HG02852 (cell line): ENCODE data around the gene BID.
A peak's percentile ranks its signal among the peaks of the same experiment; 100 is the strongest.

Experiments used
- ATAC-seq: cut with Tn5 transposase; IDR thresholded peaks from one replicate; pipeline ENCODE4 v1.9.1; 2021; ENCODE audit warnings: mild to moderate bottlenecking, moderate library complexity; ENCODE audit not compliant: unreplicated experiment

BID gene

DNA sequence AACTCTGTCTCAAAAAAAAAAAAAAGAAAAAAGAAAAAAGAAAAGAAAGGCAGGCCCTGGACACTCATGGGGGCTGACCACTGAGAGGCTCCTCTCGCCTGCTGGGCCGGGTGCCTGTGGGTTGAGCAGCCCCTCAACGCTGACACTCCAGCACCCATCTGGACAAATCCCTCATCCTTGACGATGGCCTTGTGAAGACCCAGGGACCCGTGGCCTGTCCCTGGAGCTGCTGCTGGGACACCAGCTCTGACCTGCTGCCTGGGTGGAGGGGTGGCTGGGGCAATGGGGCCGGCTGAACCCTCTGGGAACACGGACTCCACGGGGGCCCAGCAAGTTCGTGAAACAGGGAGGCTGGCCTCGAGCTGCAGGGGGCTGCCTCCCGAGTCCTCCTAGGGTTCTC is 10.5 kb upstream of the BID start:
- no peak for ATAC-seq

DNA sequence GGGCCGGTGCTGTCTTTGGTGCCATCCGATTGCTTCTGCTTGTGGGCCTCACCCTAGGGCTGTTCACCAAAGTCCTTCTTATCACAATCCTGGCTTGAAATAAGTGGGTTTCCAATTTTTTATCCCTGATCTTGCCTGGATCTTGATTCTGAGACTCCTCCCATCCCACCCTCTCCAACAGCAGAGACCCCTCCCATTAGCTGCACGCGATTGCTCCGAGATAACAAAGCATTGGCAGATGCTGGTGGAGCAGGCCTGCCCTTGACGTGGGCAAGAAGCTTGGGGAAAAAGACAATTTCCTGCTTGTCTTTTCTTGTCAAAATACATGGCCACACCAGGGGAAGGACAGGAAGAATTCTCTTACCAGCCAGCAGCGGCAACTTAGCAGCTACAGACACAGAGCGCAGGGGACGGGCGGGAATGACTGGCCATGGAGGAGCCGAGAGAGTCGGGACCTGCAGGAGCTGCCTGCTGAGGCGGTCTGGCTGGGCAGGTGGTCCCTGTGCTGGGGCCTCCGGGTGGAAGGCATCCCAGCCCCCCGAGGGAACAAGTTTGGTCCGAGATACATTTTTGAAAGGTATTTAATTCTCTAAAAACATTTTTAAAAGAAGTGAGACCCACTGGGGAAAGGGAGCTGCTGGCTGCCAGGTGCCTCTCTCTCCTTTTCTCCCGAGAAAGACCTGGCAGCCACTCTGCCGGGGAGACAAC is 9.7 kb upstream of the BID start:
- no peak for ATAC-seq

DNA sequence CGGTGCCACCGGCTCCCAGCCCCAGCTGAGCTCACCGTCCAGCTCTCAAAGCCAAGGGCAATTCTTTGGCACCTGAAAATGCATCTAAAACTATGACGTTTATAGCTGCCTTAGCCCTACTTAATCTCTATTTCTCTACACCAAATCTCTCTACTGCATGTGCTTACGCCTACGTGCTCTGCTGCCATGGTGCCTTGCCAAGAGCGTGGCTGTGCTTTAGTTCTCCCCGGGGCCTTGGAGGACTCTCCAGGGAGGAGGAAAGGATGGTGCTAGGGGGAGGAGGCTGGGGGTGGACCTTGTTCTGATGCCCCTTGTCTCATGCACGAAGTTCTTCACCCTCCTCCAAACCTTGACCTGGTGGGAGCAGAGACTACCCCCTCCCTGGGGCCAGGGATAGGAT is 9.0 kb upstream of the BID start:
- ATAC-seq, result no peak

DNA sequence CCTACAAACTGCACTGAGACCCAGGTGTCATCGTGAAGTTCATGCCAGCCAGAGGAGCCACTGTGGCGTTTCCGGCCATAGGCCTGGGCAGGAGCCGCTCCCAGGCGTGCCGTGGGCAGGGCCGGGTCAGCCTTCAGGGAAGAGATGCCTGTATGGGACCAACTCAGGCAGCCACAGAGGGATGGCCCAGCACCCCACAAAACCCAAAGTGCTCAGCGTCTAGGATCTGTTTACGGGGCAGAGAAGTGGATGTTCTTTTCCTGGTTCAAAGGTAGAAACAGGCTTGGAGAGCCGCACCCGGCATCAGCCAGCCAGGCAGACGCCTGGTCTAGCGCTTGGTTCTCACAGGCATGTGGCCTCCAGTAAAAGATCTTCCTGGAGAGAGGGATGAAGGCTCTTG is 8.4 kb upstream of the BID start:
- no peak for ATAC-seq

DNA sequence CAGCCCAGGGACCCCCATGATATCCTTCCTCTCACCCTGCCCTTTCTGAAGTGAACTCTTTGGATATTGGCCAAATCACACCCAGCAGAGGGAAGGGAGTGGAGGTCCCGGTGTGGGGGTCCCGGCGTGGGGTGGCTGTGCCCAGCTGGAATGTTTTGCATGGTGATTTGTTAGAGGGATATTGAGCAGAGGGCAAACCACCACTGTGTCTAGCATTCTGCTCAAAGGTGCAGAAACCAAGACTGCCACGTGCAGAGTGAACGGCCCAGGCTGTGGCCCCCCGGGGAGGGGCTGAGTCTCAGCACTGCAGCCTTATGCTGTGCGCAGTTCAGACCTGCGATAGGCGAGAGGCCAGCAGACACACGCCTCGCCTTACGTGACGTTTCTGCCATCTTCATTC is 7.9 kb upstream of the BID start:
- no peak for ATAC-seq

DNA sequence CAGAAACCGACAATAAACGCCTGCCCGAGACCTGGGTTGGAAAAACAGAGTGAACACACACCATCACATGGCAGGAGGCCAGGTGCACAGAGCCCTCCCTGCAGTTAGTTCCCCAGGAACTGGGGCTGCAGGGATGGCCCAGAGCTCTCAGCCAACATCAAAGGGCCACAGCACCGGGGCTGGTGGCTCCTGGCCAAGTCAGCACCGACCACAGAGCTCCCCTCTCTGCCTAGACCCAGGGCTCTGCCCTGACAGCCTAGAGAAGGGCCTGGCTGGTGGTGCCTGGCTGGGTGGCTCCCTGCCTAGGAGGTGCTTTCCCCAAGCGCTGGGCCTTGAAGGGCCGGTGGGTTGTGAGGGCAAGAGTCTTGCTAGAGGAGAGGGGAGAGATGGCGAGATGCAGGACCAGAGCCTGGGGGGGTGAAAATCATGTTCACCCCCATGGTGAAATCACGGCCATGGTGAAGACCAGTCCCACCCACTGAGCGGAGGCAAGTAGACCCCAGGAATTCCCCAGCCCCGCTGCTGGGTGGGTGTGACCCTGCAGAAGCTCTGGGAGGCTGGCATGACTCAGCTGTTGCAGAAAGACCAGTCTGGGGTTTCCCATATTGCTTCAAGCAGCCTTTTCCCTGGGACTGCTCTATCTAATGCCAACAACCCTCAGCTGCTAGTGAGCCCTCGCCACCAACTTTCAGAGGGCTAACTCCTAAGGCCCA is 7.2 kb upstream of the BID start:
- no peak for ATAC-seq

DNA sequence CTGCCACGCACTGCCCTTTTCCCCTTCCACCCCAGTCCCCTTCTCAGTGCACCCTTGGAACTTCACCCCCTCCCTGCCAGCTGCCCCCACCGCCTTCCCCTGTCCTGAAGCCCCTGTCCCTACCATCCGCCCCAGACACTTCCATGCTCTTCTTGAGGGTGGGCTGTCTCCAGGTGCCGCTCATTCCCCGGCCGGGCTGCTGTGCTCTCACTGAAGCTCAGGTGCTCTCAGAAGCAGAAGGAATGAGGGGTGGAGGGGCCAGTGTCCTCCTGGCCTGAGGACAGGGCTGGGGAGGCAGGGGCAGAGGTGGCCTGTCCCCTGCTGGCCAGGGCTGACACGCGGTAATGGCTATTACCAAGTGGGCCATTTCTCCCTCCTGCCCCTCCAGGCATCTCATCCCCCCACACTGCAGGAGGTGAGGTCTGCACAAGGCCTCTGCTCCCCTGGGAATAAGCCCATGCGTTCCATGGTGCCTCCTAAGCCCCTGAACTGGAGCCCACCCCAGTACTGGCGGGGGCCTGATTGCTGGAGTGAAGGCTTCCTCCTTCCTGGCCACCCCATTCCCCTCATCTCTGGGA is 6.6 kb upstream of the BID start:
- ATAC-seq, result no peak

DNA sequence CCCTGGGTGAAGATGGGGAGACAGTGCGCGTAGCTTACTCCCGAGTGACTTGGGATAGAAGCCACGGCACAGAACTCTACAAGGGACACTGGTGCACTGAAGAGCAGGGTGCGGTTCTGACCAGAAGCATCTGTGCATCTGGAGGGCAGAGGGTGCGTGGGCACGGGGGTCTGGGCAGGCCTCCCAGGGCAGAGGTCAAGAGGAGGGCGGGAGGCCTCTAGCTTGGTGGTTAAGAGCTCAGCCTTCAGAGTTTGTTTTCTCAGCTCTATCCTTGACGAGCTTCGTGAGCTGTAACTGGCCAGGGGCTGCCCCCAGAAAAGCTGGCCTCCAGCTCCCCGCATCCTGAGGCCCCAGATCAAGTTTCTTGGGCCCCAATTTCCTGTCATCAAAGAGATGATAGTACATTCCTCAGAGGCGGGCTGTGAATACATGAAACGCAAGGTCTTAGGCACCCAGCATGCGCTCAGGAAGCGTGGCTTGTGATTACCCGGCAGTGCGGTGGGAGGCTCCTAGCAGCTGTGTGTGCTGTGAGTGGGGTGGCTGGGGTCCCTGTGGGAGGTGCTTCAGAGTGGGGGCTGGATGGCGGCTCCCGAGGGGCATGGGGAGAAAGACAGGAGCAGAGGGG is 6.0 kb upstream of the BID start:
- no peak for ATAC-seq

DNA sequence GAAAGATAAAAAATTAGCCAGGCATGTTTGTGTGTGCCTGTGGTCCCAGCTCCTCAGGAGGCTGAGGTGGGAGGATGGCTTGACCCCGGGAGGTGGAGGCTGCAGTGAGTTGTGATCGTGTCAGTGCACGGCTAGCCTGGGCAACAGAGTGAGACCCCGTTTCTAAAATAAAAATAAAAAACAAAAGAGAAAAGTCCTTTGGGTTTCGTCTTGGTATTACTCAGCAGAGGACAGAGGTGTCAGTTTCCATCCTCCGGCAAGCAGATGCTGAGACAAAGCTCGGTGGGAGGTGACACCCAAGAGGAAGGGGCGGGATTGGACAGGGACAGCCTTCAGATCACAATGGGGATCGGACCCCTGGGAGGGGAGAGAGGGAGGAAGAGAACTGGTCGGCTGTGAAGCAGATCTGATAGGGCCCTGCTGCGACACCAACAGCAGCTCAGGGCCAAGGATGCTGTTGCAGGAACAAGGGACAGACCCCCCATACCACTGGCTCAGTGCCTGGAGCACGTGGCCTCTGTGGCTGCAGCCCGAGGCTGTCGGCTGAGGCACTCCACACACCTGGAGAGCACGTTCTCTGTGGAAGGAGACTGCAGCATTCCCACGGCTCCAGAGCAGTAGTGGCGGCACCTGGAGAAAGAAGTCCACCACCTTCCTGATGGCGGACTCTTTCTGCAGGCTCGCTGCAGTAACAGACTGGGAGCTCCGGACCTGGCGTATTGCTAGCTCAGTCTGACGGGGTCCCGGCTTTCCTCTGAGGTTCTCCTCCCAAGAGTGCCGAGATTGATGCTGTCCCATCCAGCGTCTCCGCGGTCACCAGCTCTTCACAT is 5.2 kb upstream of the BID start:
- ATAC-seq, result no peak

DNA sequence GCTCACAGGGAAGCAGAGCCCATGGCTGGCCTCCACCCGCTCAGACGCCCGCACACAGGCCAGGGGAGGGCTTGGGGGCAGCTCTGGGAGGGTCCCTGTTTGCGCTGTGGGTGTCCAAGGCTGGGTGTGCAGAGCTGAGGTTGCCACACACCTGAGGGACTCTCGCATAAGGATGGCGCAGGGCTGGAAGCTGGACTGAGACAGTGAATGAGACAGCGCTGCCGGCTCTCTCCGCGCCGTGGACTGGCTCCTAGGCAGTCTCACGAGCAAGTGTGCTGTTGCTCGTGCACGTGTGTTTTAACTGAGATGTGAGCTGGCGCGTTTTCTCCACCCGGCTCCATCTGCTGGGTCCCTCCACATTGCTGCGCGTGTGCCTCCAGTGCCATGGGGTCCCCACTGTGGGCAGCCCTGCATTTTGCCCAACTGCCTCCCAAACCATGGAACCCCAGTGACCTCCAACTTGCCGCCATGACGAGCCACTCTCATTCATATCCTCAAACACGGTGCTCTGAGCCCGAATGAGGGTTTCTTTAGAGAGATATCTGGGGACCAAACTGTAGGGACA is 4.2 kb upstream of the BID start:
- ATAC-seq, result no peak

DNA sequence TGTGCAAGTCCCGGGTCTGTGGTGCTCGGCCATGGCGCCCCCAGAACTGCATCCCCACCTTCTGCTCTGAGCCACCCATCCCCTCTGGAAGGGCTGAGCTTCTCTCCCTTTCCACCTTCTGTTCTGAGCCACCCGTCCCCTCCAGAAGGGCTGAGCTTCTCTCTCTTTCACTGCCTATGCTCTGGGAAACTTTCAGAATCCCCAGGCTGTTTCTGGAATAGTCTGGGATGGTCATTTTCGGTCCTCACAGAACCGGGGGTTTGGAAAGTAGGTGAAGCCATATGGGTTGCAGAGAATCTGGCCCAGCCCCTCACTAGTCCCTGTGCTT is 3.4 kb upstream of the BID start:
- no peak for ATAC-seq

DNA sequence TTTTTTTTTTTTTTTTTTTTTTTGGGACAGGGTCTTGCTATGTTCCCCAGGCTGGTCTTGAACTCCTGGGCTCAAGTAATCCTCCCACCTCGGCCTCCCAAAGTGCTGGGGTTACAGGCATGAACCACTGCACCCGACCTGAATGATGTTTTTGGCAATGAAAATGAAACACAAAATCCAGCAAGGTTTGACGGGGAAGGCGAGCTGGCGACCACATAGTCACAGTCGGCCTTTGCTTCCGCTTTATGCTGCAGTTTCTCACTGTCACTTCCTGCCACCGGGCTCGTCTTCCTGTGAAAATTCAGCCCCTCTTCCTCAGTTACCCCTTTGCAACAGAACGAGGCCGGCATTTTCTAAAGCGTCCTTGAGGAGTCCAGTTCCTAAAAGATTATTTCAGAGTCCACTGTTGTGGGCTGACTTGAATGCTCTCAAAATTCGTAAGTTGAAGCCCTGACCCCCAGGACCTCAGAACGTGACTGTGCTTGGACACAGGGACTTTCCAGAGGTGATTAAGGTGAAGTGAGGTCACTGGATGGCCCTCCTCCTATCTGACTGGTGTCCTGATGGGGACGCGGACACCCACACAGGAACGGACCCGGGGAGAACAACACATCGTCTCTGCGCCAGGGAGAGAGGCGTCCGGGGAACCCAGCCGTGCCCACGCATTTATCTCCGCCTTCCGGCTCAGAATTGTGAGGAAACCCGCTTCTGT is 2.9 kb upstream of the BID start:
- peak; percentile 29 for ATAC-seq

DNA sequence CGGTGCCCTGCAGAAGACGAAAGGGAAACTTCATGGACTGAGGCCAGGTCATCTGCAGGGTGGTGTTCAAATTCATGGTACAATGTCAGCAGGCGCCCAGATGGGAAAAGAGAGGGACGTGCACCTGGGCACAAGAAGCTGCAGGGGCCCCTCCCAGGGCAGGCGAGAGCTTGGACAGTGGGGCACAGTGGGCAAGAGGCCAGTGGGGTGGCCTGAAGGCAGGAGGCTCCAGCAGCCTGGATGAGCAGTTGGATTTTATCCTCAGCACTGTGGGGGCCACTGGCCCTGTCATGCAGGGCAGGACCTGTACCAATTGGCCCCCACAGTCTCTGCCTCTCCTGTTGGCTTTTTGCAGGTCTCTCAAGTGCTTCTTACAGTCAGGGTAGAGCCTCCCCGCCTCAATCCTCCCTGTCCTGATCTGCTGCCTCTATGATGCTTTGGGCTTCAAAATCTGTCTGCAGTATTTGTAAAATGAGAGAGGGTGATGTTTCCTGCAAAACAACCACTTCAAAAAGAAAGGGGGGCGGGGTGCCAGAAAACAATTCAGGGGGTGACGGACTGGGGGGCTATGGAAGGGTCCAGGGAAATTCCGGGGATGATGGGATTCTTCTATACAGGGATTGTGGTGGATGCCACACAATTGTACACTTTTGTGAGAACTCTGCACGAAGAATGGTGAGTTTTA is 1.7 kb upstream of the BID start:
- no peak for ATAC-seq

DNA sequence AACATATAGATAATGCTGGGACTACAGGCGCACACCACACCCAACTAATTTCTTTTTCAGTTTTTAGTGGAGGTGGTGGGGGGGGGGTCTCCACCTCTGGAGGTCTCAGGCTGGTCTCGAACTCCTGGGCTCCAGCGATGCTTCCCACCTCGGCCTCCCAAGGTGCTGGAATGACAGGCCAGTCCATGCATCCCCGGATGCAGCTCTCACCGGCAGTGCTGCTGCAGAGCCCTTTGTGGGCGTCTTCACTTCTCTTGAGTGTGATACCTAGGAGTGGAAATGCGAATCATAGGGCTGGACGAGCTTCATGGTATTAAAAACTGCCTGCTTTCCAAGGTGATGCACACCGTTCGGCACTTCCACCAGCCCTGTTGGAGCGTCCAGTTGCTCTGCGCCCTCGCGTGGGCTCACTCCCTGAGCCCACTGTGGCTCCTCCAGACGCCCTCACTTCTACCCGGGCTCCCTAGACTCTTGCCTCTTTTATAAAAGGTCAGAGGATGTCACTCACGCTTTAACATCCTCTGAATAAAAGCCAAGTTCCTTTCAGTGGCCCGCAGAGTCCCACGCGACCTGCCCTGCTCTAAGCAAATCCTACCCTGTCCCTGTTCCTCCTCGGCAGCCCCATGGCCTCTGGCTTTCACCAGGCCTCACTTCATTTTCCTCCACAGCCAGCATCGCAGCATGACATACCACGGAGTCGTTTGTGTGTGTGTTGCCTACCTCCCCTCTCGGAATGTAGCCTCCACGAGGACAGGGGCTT is 837 bp upstream of the BID start:
- ATAC-seq, result no peak

DNA sequence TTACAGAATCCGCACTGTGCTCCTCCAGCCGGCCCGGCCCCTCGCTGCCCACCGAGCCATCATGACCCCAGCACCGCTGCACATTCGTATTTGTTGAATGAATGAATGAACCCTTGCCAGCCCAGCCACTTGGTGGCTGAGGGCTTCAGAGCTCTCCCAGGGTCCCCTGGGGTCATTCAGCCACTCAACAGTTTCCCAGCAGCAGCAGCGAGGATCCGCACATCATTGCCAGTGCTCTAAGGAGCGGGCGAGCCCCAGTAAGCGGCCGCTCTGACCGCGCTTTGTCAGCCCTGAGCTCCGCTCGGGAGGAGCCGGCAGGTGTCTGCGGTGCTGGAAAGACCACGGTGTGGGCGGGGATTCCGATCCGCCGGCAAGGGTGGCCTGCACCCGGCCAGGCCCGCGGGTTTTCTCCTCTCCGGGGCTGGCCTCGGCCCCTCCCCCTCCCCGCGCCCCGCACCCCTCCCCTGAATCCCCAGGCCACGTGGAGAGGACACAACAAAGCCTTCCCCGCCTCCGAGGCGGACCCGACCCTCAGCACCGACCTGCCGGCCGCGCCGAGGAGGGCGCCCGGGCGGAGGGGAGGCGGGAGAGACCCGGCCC is 563 bp downstream of the BID start:
- ATAC-seq, result peak; percentile 28

DNA sequence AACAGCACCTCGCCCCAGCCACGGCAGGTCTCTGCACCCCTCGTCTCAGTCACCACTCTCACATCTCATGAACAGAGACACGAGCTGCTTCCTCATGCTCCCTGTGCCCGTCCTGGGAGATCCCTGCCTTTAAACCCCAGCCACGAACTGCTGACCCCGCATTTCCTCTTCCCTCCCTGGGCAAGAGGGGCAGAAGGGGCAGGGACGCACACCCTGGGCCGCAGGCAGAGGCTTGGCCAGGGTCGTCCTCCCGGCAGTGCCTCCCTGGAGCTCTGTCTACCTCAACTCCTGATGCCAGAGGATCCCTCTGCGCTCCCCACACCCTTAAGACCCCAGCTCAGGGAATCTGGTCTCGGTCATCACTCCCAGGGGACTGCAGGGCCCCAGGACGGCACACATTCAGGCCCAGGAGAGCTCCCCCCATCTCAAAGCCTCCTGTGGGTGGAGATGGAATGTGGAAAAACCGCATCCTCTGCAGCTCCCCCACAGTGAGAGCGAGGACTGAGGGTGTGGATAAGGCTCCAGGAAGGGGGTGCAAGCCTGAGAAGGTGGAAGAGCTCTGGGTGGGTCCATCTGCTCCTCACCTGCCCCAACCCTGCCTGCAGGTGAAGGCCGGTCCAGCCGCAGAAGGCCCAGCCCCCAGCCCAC is 1.2 kb downstream of the BID start:
- ATAC-seq, result no peak

DNA sequence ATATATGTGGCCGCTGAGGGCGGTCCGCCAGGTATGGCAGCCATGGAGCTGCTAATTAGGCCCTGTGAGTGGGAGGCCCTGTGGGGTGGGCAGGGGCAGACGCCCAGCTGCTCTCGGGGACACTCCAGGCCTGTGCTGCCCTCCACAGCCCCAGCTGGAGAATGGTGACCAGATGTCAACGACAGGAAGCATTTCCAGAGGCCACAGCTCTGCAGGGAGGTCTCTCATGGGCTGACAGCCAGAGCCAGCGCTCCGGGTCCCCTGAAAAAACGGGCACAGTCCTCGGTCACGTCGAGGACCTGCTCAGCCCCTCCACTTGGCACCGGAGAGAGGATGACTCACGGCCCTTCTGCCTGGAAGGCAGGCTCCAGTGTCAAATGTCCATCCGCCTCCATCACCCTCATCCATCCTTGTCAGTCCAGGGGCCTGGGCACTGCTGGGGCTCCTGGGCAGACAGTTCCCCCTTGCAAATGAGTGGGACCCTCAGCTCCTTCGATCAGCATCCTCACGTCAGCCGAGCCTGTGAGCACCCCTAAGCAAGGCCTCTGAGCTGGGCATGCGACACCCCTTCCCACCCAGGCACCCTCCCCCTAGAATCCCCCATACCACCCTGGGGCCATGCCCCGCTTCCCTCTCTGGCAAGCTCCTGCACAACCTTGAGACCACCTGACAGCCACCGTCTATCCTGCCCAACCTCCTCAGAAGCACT is 1.9 kb downstream of the BID start:
- no peak for ATAC-seq
